GM12878 (cell line): Measurements from ENCODE around the gene DTD1.

Source experiments
- KLF5 ChIP-seq: fragments of 450-650 bp; IDR thresholded peaks from 2 replicates; pipeline ENCODE4 v1.6.1; 2014; ENCODE audit warnings: mild to moderate bottlenecking; ENCODE audit not compliant: partially characterized antibody
- POLR2AphosphoS5 ChIP-seq: IDR thresholded peaks from 2 replicates; pipeline ENCODE4 v1.6.1; 2011; ENCODE audit warnings: mild to moderate bottlenecking, low read length, inconsistent platforms
- ZNF274 ChIP-seq: IDR thresholded peaks from one replicate; pipeline ENCODE4 v1.8.0; 2011; ENCODE audit not compliant: insufficient read length, insufficient read depth
- TF ChIP-seq, protein P1 (sequence below), 3 experiments: IDR thresholded peaks in 2 of 3; conservative IDR thresholded peaks in 1 of 3; 2 replicates each; pipeline ENCODE4 v1.5.1; 2011; ENCODE audit warnings: low read depth in 3 of 3, low read length in 3 of 3, mild to moderate bottlenecking in 3 of 3, control low read depth in 2 of 3, moderate library complexity in 2 of 3, inconsistent platforms in 1 of 3, mixed read lengths in 1 of 3; ENCODE audit not compliant: control insufficient read depth in 2 of 3, insufficient read depth in 1 of 3; ENCODE audit errors: extremely low read depth in 1 of 3
- TF ChIP-seq, protein P2 (sequence below): IDR thresholded peaks from 2 replicates; pipeline ENCODE4 v1.6.1; 2012; ENCODE audit warnings: mild to moderate bottlenecking, low read depth, low read length
- TF ChIP-seq, protein P3 (sequence below): fragments of 450-650 bp; formaldehyde crosslinking; IDR thresholded peaks from 2 replicates; pipeline ENCODE4 v1.4.0; 2022; ENCODE audit warnings: mild to moderate bottlenecking, moderate library complexity

DNA sequence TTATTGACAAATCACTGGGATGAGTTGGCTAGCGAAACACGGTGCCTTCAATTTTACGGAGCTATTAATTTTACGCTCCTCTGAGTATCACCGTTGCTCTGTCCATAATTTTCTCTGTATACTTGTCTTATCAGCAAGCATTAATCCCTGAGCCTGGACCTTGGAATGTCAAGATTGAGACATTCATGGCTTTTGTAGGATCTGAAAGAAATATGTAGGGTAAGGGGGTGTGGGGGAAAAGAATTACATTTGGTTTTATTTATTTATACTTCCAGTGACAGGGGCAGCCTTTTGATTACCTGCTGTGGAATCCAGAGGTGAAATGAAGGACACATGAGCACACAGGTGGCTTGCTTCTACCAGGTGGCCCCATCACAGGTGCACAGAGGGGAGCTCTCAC is 46.6 kb downstream of the DTD1 start:
- TF ChIP-seq, protein P1, sequence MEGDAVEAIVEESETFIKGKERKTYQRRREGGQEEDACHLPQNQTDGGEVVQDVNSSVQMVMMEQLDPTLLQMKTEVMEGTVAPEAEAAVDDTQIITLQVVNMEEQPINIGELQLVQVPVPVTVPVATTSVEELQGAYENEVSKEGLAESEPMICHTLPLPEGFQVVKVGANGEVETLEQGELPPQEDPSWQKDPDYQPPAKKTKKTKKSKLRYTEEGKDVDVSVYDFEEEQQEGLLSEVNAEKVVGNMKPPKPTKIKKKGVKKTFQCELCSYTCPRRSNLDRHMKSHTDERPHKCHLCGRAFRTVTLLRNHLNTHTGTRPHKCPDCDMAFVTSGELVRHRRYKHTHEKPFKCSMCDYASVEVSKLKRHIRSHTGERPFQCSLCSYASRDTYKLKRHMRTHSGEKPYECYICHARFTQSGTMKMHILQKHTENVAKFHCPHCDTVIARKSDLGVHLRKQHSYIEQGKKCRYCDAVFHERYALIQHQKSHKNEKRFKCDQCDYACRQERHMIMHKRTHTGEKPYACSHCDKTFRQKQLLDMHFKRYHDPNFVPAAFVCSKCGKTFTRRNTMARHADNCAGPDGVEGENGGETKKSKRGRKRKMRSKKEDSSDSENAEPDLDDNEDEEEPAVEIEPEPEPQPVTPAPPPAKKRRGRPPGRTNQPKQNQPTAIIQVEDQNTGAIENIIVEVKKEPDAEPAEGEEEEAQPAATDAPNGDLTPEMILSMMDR (IDR thresholded peaks at IDR 0.05 in 2 of 3, conservative IDR thresholded peaks at IDR 0.05 in 1 of 3; ENCODE audit: control insufficient read depth in 2 of 3, extremely low read depth in 1 of 3, insufficient read depth in 1 of 3, low read depth in 3 of 3, low read length in 3 of 3), result no peak
- TF ChIP-seq, protein P2, sequence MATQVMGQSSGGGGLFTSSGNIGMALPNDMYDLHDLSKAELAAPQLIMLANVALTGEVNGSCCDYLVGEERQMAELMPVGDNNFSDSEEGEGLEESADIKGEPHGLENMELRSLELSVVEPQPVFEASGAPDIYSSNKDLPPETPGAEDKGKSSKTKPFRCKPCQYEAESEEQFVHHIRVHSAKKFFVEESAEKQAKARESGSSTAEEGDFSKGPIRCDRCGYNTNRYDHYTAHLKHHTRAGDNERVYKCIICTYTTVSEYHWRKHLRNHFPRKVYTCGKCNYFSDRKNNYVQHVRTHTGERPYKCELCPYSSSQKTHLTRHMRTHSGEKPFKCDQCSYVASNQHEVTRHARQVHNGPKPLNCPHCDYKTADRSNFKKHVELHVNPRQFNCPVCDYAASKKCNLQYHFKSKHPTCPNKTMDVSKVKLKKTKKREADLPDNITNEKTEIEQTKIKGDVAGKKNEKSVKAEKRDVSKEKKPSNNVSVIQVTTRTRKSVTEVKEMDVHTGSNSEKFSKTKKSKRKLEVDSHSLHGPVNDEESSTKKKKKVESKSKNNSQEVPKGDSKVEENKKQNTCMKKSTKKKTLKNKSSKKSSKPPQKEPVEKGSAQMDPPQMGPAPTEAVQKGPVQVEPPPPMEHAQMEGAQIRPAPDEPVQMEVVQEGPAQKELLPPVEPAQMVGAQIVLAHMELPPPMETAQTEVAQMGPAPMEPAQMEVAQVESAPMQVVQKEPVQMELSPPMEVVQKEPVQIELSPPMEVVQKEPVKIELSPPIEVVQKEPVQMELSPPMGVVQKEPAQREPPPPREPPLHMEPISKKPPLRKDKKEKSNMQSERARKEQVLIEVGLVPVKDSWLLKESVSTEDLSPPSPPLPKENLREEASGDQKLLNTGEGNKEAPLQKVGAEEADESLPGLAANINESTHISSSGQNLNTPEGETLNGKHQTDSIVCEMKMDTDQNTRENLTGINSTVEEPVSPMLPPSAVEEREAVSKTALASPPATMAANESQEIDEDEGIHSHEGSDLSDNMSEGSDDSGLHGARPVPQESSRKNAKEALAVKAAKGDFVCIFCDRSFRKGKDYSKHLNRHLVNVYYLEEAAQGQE, result no peak
- no peak for TF ChIP-seq ZNF274
- TF ChIP-seq, protein P3, sequence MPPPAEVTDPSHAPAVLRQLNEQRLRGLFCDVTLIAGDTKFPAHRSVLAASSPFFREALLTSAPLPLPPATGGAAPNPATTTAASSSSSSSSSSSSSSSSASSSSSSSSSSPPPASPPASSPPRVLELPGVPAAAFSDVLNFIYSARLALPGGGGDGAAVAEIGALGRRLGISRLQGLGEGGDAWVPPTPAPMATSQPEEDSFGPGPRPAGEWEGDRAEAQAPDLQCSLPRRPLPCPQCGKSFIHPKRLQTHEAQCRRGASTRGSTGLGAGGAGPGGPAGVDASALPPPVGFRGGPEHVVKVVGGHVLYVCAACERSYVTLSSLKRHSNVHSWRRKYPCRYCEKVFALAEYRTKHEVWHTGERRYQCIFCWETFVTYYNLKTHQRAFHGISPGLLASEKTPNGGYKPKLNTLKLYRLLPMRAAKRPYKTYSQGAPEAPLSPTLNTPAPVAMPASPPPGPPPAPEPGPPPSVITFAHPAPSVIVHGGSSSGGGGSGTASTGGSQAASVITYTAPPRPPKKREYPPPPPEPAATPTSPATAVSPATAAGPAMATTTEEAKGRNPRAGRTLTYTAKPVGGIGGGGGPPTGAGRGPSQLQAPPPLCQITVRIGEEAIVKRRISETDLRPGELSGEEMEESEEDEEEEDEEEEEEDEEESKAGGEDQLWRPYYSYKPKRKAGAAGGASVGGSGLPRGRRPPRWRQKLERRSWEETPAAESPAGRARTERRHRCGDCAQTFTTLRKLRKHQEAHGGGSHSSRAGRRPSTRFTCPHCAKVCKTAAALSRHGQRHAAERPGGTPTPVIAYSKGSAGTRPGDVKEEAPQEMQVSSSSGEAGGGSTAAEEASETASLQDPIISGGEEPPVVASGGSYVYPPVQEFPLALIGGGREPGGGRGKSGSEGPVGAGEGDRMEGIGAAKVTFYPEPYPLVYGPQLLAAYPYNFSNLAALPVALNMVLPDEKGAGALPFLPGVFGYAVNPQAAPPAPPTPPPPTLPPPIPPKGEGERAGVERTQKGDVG, result no peak
- TF ChIP-seq POLR2AphosphoS5, result no peak
- no peak for TF ChIP-seq KLF5
